ENCODE measurements around the gene ARHGEF28.

The ARHGEF28 gene

DNA sequence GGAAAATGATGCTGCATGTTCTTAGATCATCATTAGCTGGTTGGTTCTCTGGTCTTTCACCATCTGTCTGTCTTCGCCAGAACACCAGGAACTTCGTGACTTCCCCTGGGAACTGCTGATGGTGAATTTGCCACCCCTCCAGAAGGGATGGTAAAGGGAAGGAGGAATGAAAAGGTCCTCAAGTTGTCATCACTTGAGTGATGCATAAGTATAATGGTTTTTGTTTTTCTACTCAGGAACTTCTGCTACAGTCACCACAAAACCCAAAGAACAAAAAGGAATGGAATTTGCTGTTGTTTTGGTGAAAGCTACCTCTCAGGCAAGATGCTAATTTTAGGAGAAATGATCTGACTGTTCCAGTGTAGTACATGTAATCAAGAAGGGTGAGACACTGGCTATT is 328.4 kb downstream of the ARHGEF28 start:
- DNase-seq (ENCODE audit: low read depth in 1 of 2, low spot score in 1 of 2) = no peak

DNA sequence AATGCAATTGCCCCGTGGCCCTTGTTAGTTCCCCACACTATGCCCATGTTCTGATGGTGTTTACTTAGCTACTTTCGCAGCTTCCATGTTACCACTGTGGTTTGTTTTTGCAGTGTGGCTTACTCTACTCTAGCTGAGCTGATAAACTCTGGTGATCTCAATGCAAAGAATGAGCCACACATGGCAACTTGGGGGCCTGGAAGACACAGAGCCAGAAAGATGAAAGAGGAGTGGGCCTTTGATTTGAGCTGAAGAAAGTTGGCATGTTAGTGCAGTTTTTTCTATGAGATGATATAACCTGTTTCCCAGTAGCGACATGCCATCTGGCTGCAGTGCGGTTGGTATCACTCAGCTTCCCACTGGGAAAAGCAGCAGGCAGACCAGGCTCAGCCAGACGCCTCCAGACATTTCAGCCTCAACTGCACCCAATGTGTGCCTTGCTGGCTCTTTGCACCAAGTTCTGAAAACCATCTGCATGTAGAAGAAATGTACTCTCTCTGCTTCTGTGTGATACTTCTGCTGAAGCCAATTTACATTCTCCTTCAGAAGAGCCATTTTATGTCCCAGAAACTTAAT is 329.4 kb downstream of the ARHGEF28 start:
- no peak for DNase-seq (ENCODE audit: low read depth in 1 of 2, low spot score in 1 of 2)

DNA sequence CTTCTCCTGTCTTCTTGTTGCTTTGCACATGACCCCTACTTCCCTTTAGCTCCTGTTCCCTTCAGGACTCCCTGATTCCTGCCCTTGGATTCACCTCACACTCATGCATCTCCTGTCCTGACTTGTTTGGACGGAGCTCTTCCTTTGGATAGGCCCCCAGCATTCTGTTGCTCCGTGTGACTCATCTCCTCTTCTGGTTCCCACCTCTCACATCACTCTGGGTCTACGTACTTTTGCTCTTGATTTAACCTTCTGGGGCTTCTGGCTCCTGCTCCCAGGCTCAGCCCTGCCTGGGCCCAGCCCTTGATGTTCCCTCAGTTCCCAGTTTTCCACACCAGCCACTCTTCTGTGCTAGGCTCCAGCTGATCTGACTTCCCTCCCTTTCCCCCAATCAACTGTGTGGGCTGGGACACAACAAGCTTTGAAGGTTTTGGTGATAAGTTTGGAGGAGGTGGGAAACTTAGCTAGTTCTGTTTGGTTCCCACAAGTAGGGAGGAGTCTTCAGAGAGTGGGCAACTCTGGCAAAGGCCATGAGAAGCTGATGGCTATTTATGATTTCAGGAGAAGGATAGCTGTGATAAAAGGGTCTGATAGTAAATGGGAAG is 331.5 kb downstream of the ARHGEF28 start:
- no peak for DNase-seq (ENCODE audit: low read depth in 1 of 2, low spot score in 1 of 2)

DNA sequence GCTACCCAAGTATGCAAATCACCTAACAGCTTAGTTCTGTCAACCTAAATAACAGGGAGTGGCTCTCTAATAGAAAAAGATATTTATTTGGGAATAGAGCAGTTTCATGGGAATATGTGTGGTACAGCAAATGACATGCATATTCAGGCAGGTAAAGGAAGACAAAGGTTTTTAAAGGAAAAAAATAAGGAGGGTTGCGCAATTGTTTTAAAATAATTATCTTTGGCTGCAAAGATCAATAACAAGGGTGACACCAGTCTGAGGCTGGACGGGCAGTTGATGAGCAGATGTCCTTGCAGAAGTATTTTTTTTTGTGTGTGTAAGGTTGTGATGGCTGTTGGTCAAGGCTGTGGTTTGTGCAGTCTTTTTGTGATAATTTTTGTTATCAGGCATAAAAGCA is 332.0 kb downstream of the ARHGEF28 start:
- DNase-seq (ENCODE audit: low read depth in 1 of 2, low spot score in 1 of 2) = no peak

DNA sequence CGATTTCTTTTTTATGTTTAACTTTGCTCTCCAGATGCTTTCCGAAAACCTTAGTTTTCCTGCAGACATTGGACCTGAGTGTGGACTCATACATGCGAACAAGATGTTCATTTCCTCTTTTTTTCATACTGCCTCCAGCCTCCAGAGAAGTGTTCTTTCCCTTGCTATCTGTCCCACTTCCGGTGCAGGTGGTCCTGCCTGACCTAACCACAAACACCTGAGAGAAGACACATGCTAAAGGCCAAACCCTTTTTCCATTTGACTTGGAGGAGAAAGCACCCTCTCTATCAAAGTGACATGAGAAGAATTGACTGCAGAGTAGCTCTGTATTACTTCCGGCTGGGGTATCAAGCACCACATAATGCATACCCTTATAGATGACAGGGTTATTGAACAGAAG is 334.0 kb downstream of the ARHGEF28 start:
- no peak for DNase-seq (ENCODE audit: low read depth in 1 of 2, low spot score in 1 of 2)

DNA sequence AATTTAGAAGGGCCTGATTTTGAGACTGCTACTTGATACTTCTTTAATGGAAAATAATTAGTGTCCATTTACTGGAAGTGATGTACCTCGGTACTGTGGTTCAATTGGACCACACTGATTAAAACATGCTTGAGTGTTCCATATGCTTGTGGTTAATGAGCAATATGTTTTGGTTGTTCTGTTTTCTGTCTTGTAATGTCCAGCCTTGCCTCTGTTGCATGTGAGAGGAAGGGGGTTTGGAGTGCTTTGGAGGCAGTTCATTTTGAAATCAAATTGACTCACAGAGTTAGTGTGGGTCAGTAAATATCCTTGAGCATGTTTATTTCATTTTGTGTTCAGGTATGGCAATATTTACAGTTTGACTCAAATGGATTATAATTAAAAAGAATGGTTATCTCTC is 334.4 kb downstream of the ARHGEF28 start:
- no peak for DNase-seq (ENCODE audit: low read depth in 1 of 2, low spot score in 1 of 2)

DNA sequence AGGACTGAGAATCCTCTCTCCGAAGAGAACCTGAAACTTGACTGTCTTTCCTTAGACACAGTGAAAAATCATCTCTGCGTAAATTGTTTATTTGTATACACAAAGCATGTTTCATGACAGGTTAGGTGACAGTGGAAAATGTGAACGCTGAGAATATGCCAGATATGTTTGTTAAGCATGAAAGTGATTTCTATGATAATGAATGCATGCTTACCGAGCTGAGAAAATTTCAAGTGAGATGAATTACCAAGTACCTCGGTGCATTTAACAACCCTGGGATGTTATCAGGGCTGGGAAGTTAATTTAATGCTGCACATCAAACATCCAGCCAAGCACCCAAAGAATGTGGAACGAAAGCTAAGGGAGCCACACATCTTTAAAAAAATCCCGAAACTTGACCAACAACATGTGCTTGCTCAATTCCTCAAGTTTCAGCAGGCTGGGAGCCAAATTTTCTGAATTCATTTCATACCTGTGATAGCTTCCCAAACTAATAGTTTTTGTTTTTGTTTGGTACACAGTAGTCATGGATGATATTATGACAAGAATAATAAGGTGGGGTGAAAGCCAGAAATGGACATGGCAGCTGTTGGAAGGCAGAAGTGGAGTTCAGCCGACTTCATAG is 336.9 kb downstream of the ARHGEF28 start:
- DNase-seq (ENCODE audit: low read depth in 1 of 2, low spot score in 1 of 2) = no peak

DNA sequence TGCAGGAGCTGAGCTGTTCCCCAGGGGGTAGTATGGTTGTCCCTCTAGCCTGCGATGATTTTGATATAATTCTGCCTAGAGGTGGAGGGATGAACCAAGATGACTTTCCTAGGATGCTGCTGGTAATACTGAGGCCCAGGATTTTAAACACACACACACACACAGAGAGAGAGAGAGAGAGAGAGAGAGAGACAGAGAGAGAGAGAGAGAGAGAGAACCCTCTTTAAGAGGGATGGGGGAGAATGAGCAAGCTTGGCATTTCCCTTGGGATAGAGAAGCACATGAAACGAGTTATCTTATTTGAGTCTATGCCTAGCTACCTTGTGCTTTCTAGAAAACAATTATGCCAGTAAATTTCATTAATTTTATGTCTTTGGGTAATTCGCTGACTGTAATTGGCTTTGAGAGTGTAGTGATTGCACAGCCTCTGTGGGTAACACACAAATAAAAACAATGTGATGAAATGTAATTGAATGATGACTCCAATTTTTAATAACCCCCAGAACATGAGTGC is 338.4 kb downstream of the ARHGEF28 start:
- DNase-seq (ENCODE audit: low read depth in 1 of 2, low spot score in 1 of 2) = no peak

DNA sequence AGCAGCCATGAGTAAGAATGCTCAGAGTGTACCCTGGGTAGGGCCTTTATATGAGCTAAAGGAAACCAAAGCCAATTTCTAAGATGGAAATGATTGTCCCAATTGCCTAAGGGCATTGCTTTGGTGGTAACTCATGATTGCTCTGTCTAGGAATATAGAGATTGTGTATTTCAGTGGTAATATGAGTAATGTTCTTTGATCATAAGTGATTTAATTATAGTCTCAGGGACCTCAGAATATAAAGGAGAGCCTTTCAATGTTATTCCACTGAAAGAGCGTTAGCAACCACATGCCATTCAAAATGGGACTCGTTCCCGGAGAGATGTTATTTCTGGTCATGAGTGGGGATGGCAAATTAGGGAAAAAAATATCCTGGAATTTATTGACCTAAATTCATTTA is 340.5 kb downstream of the ARHGEF28 start:
- no peak for DNase-seq (ENCODE audit: low read depth in 1 of 2, low spot score in 1 of 2)

DNA sequence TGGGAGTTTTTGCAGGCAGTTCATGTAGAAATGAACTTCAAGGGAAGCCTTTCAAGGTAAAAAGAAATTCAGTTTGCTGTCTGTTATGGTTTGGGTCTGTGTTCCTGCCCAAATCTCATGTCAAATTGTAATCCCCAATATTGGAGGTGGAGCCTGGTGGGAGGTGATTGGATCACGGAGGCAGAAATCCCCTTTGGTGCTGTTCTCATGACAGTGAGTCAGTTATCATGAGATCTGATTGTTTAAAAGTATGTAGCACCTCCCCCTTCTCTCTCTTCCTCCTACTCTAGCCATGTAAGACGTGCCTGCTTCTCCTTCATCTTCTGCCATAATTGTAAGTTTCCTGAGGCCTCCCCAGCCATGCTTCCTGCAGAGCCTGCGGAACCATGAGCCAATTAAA is 341.4 kb downstream of the ARHGEF28 start:
- DNase-seq (ENCODE audit: low read depth in 1 of 2, low spot score in 1 of 2) = no peak

DNA sequence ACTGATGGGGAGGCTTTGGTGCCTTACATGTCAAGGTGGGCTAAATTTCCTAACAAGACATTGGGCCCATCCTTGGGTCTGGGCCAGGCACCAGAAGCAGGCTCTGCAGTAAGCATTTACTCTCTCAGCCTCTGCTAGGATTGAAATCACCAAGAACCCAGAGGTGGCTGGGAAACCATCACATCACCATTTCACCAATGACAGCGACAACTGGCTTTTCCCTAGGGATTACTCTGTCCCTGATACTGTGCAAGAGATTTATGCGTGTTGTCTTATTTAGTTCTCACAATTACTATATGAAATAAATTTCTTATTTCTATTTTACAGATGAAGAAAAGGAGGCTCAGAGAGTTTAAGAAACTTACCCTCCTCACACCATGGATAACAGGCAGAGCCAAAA is 342.2 kb downstream of the ARHGEF28 start:
- DNase-seq (ENCODE audit: low read depth in 1 of 2, low spot score in 1 of 2) = no peak

DNA sequence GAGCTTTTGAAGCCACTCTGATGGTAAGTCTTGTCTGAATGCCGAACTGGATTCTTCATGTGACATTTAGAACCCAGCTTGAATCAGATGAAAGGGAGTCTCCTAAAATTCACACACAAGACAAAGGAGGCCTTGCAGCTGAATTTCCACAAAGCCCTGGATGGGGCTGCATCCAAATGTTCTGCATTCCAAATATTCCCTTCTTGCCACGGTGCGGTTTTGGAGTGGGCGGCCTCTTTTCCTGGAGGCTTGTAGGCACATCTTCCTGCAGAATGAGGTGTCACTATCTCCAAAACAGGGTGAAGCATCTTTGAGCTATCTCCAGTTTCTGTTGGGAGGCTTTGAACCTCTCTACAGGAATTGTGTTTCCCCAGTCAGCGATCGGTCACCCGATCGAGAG is 342.7 kb downstream of the ARHGEF28 start:
- DNase-seq (ENCODE audit: low read depth in 1 of 2, low spot score in 1 of 2) = no peak

DNA sequence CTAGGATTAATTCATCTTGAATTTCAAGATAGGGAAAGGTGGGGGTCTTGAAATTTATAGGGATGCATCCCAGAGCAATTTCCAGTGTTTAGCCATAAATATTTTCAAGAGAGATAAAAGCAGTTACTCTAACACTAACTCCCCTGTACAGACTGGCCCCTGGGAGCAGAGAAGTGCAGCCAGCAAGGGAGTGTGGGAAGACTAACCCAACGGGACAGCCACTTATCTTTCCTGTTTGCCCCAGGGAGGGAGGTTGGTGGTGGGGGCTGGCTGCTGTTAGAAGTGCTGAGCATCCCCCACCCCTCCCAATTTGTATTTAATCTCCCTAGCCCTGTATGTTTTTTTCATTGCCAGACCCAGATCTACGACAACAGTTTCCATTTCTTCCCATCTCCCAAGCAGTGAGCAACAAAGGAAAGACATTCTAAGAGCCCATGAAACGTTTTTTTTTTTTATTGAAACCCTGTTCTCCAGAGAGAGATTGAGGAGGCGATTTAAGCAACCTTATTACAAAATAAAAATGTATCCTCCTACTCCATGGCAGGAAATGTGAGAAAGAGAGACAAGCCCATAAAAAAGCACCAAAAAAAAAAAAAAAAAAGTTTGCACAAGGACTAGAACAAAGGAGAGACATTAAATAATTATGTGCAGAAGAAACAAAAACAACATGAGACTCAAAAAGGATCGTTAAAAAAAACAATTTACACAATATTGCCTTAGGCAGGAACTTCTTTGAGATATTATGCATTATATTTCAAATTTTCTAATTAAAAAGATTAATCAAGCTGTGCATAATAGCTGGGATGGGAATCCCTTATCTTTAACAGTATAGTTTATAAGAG is 343.4 kb downstream of the ARHGEF28 start:
- DNase-seq (ENCODE audit: low read depth in 1 of 2, low spot score in 1 of 2) = no peak

DNA sequence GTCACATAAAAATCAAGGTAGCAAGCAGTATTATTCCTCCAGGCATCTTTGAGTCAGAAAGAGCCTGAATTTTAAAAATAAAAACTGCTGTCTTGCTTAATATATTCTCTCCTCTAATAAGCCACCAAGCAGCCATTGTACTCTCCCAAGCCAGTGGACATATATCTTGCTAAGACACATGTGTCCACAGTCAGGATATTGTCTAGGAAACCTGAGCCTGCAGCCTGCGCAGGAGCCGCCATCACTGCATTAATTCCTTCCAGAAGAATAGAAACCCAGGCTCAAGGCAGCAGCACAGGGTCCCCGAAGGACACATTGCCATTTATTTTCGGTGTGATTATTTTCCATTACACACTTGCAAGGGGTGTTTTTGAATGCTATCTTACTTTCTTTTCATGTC is 345.3 kb downstream of the ARHGEF28 start:
- DNase-seq (ENCODE audit: low read depth in 1 of 2, low spot score in 1 of 2) = no peak

DNA sequence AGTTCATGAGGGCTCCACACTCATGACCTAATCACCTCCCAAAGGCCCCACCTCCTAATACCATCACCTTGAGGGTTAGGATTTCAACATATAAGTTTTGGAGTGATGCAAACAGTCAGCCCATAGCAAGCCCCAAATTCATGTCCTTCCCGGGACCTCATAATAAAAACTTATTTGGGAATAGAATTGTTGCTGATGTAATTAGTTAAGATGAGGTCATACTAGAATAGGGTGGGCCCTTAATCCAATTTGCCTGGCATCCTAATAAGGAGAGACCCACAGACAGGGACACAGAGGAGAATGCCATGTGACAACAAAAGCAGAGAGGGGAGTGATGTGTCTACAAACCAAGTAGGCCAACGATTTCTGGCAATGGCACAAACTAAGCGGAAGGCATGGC is 347.1 kb downstream of the ARHGEF28 start:
- DNase-seq (ENCODE audit: low read depth in 1 of 2, low spot score in 1 of 2) = no peak

DNA sequence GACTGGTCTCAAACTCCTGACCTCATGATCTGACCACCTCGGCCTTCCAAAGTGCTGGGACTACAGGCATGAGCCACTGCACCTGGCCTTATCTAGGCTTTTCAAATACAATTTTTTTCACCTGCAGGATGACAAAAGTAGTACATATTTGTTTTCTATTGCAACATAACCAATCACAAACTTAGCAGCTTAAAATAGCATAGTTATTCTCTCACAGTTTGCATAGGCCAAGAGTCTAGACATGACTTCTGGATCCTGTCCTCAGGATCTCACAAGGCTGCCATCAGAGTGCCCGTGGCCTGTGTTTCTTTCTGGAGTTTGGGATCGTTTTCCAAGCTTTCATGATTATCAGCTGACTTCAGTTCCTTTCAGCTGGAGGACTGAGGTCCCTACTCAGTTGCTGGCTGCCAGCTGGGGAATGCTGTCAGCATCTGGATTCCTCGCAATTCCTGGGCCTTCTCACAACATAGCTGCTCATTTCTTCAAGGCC is 348.9 kb downstream of the ARHGEF28 start:
- DNase-seq (ENCODE audit: low read depth in 1 of 2, low spot score in 1 of 2) = no peak

DNA sequence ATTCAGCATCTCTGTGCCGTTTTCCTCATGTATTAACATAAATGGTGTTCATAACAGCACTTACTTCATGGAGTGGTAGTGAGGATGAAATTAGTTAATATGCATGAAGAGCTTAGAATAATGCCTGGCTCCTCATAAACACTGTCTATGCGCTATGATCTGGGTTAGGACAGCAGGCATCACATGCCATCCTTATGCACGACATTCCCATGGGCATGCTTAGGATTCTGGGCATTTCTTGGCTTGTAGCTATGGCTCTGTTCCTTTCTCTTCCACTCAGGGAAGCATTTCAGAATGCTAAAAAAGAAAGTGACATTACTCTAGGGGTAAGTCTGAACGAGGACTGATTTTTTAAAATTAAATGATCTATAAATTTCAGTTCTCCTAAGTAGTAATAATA is 349.8 kb downstream of the ARHGEF28 start:
- no peak for DNase-seq (ENCODE audit: low read depth in 1 of 2, low spot score in 1 of 2)

DNA sequence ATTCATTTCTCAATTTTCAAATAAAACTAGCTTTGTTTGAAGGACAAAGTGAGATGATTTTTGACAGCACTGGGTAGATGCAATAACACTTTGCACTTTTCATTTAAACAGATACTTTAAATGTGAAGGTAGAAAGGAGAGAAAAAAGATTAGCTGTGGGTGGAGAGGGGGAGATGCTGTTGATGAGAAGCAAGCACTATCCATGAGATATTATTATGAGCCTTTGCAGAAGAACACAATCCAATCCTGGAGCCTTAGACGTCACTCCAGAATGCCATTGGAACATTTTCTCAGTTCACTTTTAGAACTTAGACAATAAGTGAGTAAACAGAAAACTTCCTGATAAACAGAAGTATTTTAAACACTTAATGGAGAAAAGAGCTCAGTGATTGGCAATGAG is 351.1 kb downstream of the ARHGEF28 start:
- DNase-seq (ENCODE audit: low read depth in 1 of 2, low spot score in 1 of 2) = no peak

DNA sequence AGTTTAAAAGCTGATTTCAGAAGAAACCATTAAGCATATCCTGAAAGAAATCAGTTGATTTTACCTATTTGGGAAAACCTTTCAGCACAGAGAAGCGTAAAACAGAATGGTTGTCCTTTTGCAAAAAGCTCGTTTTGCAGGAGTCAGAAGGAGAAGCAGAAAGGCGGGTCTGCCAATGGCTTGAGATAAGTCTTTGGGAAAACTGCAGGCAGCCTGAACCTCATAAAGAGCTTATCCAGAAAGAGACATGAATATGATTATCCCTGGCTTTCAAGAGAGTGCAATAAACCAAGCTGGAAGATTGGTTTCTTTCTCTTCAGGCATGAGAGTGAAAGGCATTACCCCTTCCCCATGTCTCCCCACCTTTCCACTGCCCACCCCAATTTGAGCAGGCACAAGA is 353.3 kb downstream of the ARHGEF28 start:
- DNase-seq (ENCODE audit: low read depth in 1 of 2, low spot score in 1 of 2) = no peak

DNA sequence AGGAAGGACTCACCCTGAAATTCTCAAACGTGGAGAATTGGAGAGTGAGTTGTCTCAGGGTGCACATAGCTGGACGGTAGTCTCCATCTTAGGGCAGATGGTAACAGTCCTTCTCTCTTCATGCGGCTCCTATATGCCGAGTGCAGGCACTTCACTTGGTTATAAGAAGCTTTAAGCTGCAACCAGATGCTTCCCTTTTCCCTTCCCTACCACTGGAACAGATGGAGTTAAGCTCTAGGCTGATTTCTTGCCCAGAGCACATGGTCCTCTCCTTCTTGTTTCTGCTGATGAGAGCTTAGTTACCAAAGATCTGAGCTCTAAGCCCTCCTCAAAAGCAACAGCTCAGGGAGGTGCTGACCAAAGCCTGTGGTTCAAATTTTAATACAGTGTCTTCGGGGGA is 355.7 kb downstream of the ARHGEF28 start:
- no peak for DNase-seq (ENCODE audit: low read depth in 1 of 2, low spot score in 1 of 2)

DNA sequence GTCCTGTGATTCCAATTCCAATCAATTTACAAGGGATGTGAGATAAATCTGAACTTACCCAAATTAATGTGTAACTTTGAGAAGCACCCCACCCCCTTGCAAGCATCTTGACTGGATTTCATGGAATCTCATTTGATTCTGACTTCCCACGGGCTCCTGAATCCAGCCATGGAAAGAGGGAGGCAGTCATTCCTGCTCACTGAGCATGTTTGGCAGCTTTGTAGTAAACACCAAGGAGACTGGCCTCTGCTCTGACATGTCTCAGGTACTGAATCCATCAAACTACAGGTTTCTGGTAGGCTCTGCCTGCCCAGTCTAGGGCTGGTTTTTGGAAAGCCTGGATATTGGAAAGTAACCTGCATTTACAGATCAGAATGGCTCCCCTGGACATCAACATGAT is 357.6 kb downstream of the ARHGEF28 start:
- no peak for DNase-seq (ENCODE audit: low read depth in 1 of 2, low spot score in 1 of 2)

DNA sequence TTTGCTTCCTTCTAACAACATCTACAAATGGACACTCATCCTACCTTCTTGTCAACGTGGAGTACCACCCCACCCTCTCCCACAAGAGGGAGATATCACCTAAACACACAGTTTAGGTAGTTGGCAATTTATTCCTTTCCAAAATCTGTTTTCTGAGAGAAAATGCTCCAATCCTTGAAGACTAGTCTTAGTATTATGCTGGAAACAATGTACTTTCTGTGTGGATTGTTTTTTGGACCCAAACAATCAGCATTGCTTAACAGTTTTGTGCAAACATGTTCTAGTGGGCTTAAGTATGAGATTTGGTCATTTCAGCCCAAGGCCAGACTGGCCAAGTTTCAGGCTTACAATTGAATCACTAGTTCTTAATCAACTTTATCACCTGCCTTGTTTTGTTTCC is 359.1 kb downstream of the ARHGEF28 start:
- DNase-seq (ENCODE audit: low read depth in 1 of 2, low spot score in 1 of 2) = no peak
